Esophagus squamous epithelium (tissue), 5 donors: ENCODE measurements around the gene FAM222A. TPM values are rescaled to one million over a fixed set of nuclear protein-coding genes. Genes with fewer than 3 reads are reported as not detected.

Experiments used
- DNase-seq: peaks from one replicate; lab custom pipeline; 2025; lab: John Stamatoyannopoulos, UW
- H3K27ac ChIP-seq, 4 donors: fragments of 200-600 bp; sonication (generic); one replicate each; pipeline ENCODE4 v1.5.1; 2016 to 2019; ENCODE audit warnings: mild to moderate bottlenecking in 1 of 4
- H3K27me3 ChIP-seq, 4 donors: fragments of 200-600 bp; sonication (generic); 1 replicate in 3 of 4; 2 replicates in 1 of 4; pipeline versions ENCODE4 v1.5.1 to v1.6.0; 2017 to 2021; ENCODE audit warnings: antibody characterized with exemption in 1 of 4
- H3K36me3 ChIP-seq, 3 donors: fragments of 200-600 bp; sonication (generic); one replicate each; pipeline ENCODE4 v1.5.1; 2016 to 2019
- H3K4me1 ChIP-seq, 3 donors: fragments of 200-600 bp; sonication (generic); one replicate each; pipeline ENCODE4 v1.5.1; 2017 to 2019
- H3K4me3 ChIP-seq, 4 donors: fragments of 200-600 bp; sonication (generic); 1 replicate in 3 of 4; 2 replicates in 1 of 4; pipeline ENCODE4 v1.5.1; 2016 to 2019; ENCODE audit warnings: mild to moderate bottlenecking in 2 of 4, moderate library complexity in 1 of 4
- H3K9me3 ChIP-seq, 3 donors: fragments of 200-600 bp; sonication (generic); one replicate each; pipeline ENCODE4 v1.5.1; 2016 to 2019
- CTCF ChIP-seq, 6 experiments: fragments of 450-650 bp in 4 of 6; fragments of 200-600 bp in 2 of 6; sonication (generic) in 2 of 6; IDR thresholded peaks; one replicate each; pipeline ENCODE4 v1.5.1; 2016 to 2019; ENCODE audit warnings: antibody characterized with exemption in 6 of 6, mild to moderate bottlenecking in 4 of 6, moderate library complexity in 4 of 6
- POLR2A ChIP-seq, 4 donors: fragments of 450-650 bp; IDR thresholded peaks; one replicate each; pipeline ENCODE4 v1.6.1; 2017; ENCODE audit warnings: antibody characterized with exemption in 4 of 4, mild to moderate bottlenecking in 4 of 4, moderate library complexity in 3 of 4
- WGBS, 2 donors: methylation state at CpG; one replicate each; pipeline ENCODE4 v1.1.5; 2018; 5-methylcytosine and 5-hydroxymethylcytosine counted together
- intact Hi-C: fragments of 100-400 bp; cut with DNase I; formaldehyde crosslinking; loops from one replicate; pipeline ENCODE4 v1.15.0; 2022
- total RNA-seq, 4 donors: library from RNA; depleted of rRNA; stranded (reverse); fragments of >200 nt; gene quantifications; one replicate each; pipeline ENCODE4 v1.1.0, GENCODE V29; 2016
- donor health status: DM: yes; HTN: yes; CAD: no.

Gene FAM222A
- total RNA-seq, 4 donors from 2014 or later = 0.57 to 9.3 (median 5.0) TPM

GRCh38 chr12:109773384-109774011 lies 59.9 kb downstream of the FAM222A start:
- peak overlapping the region in 1 of 4 donors; percentile 38 for H3K4me3 ChIP-seq
- no peak for TF ChIP-seq CTCF (IDR thresholded peaks at IDR 0.05)
- TF ChIP-seq POLR2A (IDR thresholded peaks at IDR 0.05) = no peak
- H3K27ac ChIP-seq = no peak overlapping the region
- 17 to 19% methylated on average over 3 to 15 of the region's 21 CpGs for WGBS, 2 donors
- no peak for DNase-seq
- H3K4me1 ChIP-seq = peaks cover 0 to 15% (median 6%) of the 10 kb centered on the region in 3 donors
- intact Hi-C loops = loop anchor here (5.0 to 10.0 kb wide), 3 partner anchors 176 to 349 kb away; no protein-coding TSS in a partner anchor
- H3K9me3 ChIP-seq = peaks cover 0 to 2% (median 0%) of the 10 kb centered on the region in 3 donors
- peaks cover 0 to 3% (median 0%) of the 10 kb centered on the region in 4 donors for H3K27me3 ChIP-seq
- no peaks in the 10 kb centered on the region for H3K36me3 ChIP-seq

- H3K36me3 ChIP-seq = no peaks in the 10 kb centered on the region
- H3K27ac ChIP-seq = no peak overlapping the region
- peaks cover 0 to 12% (median 3%) of the 10 kb centered on the region in 3 donors for H3K9me3 ChIP-seq
- H3K4me1 ChIP-seq = peaks cover 0 to 15% (median 6%) of the 10 kb centered on the region in 3 donors
- no peak overlapping the region for H3K4me3 ChIP-seq
- intact Hi-C loops = loop anchor here (10.0 kb wide), 1 partner anchor 351 kb away; no protein-coding TSS in a partner anchor
- TF ChIP-seq POLR2A (IDR thresholded peaks at IDR 0.05) = no peak
- peak; percentile 73 to 88 (median 82) for TF ChIP-seq CTCF (IDR thresholded peaks at IDR 0.05)
- 8 to 32% methylated on average over 4 to 6 of the region's 10 CpGs for WGBS, 2 donors
- H3K27me3 ChIP-seq = peaks cover 0 to 3% (median 0%) of the 10 kb centered on the region in 4 donors
- no peak for DNase-seq
These were observed 61.7 kb downstream of the FAM222A start for GRCh38 chr12:109775172-109775881.

- H3K4me1 ChIP-seq = peaks cover 0 to 15% (median 6%) of the 10 kb centered on the region in 3 donors
- TF ChIP-seq CTCF (IDR thresholded peaks at IDR 0.05) (no peak), POLR2A (IDR thresholded peaks at IDR 0.05) (no peak)
- H3K4me3 ChIP-seq = no peak overlapping the region
- intact Hi-C loops = loop anchor here (10.0 kb wide), 1 partner anchor 352 kb away; no protein-coding TSS in a partner anchor
- H3K27ac ChIP-seq = no peak overlapping the region
- no peak for DNase-seq
- H3K9me3 ChIP-seq = peaks cover 0 to 12% (median 3%) of the 10 kb centered on the region in 3 donors
- no peaks in the 10 kb centered on the region for H3K36me3 ChIP-seq
- H3K27me3 ChIP-seq = peaks cover 0 to 3% (median 0%) of the 10 kb centered on the region in 4 donors
- 83 to 85% methylated on average over 9 of the region's 9 CpGs for WGBS, 2 donors
These were observed 63.0 kb downstream of the FAM222A start for GRCh38 chr12:109776624-109777023.

- Histone ChIP-seq H3K4me1 (peaks cover 0 to 15% (median 6%) of the 10 kb centered on the region in 3 donors), H3K27me3 (peaks cover 0 to 3% (median 0%) of the 10 kb centered on the region in 4 donors), H3K36me3 (no peaks in the 10 kb centered on the region), H3K4me3 (no peak overlapping the region), H3K27ac (no peak overlapping the region), H3K9me3 (peaks cover 0 to 12% (median 3%) of the 10 kb centered on the region in 3 donors)
- no peak for TF ChIP-seq CTCF (IDR thresholded peaks at IDR 0.05)
- no peak for TF ChIP-seq POLR2A (IDR thresholded peaks at IDR 0.05)
- DNase-seq = no peak
- intact Hi-C loops = loop anchor here (10.0 kb wide), 1 partner anchor 353 kb away; no protein-coding TSS in a partner anchor
- 26 to 31% methylated on average over 4 to 5 of the region's 5 CpGs for WGBS, 2 donors
These were observed 63.9 kb downstream of the FAM222A start for GRCh38 chr12:109777544-109777943.
